Measurements from ENCODE around the gene HOATZ.

Gene HOATZ

DNA sequence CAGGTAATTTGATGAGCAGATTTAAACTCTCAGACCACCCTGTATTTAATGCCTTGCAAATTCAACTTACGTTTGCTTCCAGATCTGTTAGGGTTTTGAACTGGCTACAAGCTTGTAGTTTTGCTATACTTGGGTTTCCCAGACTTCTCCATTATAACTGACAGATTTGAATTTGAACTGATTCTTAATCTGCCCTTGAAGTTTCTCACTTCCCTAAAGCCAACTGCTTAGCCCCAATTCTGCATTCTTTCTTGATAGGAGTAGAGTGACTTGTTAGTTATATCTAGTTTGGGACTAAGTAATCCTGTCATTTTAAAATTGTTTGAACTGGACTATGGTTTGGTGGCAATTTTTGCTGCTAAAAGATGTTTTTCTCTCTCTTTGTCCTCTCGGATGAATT, 35.7 kb downstream of the HOATZ start:
- DNase-seq, result no peak

GRCh38 chr11:111554532-111554931, 40.0 kb downstream of the HOATZ start:
- no peak for DNase-seq

GRCh38 chr11:111555255-111555654, 40.7 kb downstream of the HOATZ start:
- no peak for DNase-seq

GRCh38 chr11:111557425-111558111, 43.0 kb downstream of the HOATZ start:
- no peak for DNase-seq

DNA sequence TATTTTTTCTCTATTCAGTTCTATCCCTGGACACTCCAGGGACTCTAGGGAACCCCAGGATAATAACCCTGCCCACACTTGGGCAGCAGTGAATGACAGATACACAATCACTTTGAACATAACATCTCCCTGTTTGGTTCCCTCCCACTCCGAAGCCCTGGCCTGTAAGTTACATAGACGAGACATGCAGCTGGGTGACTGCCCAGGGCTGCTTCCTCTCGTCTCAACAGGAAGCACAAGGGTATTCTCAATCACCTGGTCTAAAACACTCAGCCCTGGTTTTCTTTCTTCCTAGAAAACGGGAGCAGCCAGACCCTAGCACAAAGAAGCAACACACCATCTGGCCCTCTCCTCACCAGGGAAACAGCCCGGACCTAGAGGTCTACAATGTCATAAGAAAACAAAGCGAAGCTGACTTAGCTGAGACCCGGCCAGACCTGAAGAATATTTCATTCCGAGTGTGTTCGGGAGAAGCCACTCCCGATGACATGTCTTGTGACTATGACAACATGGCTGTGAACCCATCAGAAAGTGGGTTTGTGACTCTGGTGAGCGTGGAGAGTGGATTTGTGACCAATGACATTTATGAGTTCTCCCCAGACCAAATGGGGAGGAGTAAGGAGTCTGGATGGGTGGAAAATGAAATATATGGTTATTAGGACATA, 45.4 kb downstream of the HOATZ start:
- no peak for DNase-seq

DNA sequence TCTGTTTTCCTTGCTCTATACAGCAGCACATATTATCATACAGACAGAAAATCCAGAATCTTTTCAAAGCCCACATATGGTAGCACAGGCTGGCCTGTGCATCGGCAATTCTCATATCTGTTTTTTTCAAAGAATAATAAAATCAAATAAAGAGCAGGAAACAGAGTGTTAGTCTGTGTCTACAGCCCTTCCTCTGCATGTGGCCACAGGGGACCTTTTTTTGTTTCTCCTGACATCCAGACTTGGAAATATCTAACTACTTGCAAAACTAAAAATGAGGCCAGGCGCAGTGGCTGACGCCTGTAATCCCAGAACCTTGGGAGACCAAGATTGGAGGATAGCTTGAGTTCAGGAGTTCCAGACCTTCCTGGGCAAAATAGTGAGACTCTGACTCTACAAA, 46.2 kb downstream of the HOATZ start:
- no peak for DNase-seq

DNA sequence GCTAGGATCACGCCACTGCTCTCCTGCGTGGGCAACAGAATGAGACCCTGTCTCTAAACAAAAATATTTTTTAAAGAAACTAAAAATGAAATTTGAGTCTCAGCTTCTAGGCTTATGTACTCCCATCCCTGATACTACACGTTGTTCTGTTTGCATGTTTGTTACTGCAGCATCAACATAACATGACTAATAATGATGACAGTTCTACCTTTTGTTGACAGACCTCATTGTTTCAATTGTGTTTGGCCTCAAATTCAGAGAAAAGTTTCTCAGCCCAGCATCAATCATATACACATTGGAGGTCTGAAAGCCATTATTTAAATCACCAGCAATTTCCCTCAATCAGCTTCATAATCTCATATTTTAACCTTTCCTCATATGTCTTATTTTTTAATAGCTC, 46.7 kb downstream of the HOATZ start:
- no peak for DNase-seq

GRCh38 chr11:111561791-111562325, 47.3 kb downstream of the HOATZ start:
- DNase-seq, result no peak

GRCh38 chr11:111562692-111563389, 48.3 kb downstream of the HOATZ start:
- no peak for DNase-seq

DNA sequence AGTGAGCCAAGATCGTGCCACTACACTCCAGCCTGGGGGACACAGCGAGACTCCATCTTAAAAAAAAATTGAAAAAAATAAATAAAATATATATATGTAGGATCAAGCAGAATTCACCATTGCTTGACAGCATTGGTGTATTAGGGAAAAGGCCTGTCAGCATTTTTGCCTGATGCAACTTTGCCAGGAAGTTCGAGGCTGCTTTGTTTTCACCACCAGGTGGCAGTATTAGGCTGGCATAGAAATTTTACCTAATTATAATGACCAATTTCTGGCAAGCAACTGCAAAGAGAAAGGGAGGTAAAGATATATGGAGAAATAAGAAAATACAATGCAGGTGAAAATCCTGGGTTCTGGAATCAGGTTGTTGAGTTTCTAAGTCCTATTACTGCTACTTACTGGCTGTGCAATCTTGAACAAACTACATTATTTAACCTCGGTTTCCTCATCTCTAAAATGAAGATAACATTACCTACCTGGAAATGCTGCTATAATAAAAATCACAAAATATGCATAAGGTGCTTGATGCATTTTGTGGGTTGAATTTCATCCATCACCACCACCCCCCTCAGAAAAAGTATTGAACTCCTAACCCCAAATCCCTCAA, 50.6 kb downstream of the HOATZ start:
- peak; percentile 49 for DNase-seq

GRCh38 chr11:111566324-111566723, 51.7 kb downstream of the HOATZ start:
- DNase-seq, result no peak

DNA sequence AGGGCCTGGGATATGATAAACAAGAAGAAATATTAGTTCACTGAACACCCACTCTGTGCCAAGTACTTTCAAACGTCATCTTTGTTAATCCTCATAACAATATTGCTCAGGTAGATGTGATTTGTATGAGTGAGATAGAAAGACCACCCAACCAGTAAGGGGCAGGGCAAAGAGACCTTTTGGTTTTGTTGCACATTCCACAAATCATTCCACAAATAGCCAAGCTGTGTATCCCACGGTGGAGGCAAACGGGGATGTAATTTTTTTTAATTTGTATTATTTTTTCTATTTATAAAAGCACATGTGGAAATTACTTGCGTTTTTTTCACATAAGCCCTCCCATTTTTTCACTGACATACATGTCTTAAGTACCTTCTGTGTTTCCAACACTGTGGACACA, 54.9 kb downstream of the HOATZ start:
- no peak for DNase-seq

- DNase-seq, result no peak
Measured at GRCh38 chr11:111570796-111571195, 56.2 kb downstream of the HOATZ start.

GRCh38 chr11:111571829-111572501, 57.4 kb downstream of the HOATZ start:
- DNase-seq, result no peak

DNA sequence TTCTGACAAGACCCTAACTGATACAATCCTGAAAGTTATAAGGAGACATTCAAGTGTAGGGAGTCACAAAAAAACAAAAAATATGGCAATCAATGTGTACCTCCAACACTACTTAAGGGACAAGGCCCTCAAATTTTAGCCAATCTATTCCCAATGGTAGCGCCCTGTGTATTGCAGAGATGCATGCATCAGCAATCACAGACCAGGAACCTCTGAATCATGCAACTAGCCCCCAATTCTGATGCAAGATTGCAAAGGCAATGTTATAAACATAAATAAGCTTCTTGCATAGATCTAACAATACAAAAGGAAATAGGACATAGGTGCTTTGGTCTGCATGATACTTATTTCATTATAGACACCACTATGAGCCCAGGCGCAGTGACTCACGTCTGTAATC, 58.0 kb downstream of the HOATZ start:
- DNase-seq, result no peak

DNA sequence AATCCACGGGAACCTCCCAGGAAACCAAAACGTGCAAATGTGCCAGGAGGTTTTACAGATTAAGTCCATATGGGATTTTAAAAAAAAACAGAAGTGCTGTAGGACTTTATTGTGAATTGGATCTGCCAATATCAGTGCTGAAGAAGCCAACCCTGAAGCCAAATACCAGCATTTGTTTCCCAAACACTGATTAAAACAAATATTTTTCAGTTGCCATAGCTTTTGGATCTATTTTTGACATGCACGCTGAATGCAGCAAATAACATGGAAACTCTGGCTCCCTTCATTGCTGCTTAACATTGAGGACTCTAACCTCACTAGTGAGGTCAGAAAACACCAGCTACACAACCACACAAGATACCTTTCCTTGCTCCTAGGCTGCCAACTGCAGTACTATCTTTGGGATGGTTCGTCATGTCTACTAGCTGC, 59.3 kb downstream of the HOATZ start:
- no peak for DNase-seq

DNA sequence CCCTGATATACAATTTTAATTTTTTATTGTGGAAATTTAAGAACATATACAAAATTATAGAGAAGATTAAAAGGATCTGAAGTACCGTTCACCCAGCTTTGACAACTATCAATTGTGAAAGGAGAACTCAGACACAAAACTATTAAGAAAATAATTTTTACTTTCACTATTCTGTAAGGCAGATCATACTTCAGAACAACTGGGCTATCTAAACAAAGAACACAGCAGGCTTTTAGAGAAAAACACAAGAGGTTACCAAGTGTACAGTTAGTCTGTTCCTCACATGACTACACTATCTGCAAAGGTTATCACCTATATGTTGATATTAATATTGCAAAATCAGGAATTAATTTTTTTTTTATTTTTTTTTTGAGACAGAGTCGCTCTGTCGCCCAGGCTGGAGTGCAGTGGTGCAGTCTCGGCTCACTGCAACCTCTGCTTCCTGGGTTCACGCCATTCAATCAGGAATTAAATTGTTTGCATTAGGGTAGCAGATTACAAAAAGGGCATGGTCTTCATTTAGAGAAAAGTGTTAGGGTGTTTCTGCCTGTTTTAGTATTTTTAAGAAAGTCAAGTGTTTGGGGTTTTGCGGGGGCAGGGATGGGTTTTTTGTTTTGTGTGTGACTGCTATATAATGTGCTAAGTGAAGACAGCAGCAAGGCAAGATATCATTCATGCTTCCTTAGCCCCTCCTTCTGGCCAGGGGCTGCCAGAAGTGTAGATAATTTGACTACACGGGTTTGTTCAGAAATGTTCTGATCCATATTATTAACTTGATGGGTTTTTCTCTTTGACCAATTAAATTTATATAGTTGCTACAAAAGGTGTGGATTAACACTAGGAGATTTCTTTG, 60.0 kb downstream of the HOATZ start:
- peak; percentile 23 for DNase-seq

GRCh38 chr11:111575740-111576139, 61.2 kb downstream of the HOATZ start:
- no peak for DNase-seq

- DNase-seq, result no peak
Measured at GRCh38 chr11:111577821-111578220, 63.2 kb downstream of the HOATZ start.

DNA sequence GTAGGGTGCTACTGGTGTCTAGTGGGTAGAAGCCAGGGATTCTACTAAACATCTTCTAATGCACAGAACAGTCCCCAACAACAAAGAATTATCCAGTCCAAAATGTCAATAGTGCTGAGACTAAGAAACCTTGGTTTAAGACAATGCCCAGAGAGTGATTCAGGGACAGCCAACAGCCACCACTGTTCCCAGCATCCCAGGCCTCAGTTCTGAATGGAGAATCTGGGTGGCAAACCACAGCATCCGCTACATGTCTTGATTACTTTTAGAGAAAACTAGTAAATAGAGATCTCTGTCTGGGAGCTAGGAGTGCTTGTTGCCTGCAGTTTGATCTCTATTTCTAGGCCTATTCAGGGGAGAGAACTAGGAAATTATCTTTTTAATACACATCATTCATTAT, 66.8 kb downstream of the HOATZ start:
- no peak for DNase-seq

DNA sequence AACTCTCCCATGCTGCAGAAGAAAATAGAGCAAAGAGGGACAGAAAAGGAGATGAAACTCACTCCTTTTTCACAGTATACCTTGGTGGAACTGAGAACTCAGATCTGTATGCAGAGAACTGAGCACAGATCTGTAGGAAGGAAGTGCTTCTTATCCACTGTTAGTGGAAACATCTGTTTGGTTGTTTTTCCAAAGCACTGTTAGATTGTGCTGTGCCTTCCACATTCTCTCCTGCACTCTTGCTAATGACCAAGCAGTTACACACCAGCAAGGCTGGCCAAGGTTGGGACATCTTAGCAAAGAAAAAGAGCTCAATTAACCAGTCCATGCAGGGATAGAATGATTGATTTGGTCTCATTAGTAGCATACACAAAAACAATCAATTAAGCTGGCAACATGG, 67.6 kb downstream of the HOATZ start:
- DNase-seq, result no peak

- no peak for DNase-seq
Measured at GRCh38 chr11:111582881-111583280, 68.3 kb downstream of the HOATZ start.
